Fibroblast of skin of abdomen (primary cell): ENCODE data around the gene TPSD1.
"Not testable (repeated sequence)": the region's sequence is repeated elsewhere in the genome, so short reads cannot be mapped to it uniquely, and the experiment has no call there.

Source experiments
- DNase-seq: peaks from one replicate; pipeline ENCODE4 v3.0.0-alpha.2; 2013

Gene TPSD1

GRCh38 chr16:1282324-1282973 lies 26.6 kb downstream of the TPSD1 start:
- DNase-seq, result no peak

DNA sequence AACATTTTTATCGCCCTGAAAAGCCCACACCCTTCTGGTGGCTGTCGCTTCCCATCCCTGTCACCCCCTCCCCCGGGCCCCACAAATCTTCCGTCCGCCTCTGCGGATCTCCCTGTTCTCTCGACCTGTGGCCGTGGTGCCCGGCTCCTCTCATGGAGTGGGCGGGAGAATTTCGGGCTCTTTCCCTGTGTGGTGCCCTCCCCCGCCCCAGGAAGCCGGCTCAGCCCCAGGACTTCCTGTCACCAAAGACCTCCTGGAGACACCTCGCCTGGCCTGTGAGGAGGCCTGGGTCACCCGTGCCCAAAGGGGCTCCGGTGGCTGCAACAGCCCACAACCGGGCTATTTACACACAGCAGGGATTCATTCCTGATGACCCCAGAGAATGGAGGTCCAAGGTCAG lies 27.4 kb downstream of the TPSD1 start:
- no peak for DNase-seq

- DNase-seq, result no peak
Observed at GRCh38 chr16:1283996-1284616, 28.2 kb downstream of the TPSD1 start.

GRCh38 chr16:1285669-1286512 lies 30.0 kb downstream of the TPSD1 start:
- DNase-seq, result no peak

DNA sequence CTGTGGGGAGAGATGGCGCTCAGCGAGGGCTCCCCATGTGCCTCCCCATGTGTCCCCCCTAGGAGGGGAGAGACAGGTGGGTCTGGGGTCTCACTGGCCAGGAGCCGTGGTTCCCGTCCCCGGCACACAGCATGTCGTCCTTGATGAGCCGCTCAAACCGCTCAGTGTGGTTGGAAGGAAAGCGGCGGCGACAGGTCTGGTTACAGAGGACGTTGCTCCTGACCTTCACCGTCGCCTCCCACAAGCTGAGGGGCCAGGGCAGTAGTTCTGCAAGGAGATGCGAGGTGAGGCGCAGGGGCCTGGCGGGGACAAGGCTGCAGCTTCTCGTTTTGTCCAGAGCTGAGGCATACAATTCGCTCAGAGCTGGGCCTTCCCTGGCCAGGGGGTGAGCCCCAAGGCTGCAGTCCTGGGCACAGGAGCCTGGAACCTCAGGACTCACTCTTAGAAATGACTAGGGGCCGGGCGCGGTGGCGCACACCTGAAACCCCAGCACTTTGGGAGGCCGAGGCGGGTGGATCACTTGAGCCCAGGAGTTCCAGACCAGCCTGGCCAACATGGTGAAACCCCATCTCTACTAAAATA lies 30.7 kb downstream of the TPSD1 start:
- DNase-seq, result no peak

- no peak for DNase-seq
Observed at GRCh38 chr16:1287982-1288670, 32.3 kb downstream of the TPSD1 start.

DNA sequence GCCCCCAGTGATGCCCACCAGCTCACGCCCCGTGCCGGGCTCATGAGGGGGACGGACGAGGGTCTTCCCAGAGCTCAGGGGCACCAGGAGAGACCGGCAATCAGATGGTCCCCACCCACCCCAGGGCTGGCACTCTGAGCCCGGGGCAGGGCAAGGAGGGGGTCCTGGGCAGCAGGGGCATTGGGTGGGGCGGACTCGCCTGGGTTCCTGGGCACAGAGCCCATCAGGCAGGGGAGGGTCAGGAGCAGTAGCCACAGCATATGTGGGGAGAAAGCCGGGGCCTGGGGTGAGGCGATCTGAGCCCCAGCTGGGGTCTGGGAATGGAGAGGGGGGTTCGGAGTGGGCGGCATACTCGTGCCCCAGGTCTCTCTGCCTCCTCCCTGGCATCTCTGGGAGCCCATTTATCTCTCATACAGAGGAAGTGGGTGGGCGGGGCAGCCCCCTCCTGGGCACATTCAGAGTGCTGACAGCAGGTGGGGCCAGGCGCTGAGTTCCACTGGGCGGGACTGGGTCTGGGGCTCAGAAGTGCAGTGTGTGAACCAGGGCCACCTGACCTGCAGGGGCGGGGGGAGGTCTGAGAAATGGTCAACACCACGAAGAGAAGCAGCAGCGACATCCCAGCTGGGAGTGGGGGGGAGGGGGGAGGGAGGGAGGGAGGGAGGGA lies 33.1 kb downstream of the TPSD1 start:
- DNase-seq, result no peak

DNA sequence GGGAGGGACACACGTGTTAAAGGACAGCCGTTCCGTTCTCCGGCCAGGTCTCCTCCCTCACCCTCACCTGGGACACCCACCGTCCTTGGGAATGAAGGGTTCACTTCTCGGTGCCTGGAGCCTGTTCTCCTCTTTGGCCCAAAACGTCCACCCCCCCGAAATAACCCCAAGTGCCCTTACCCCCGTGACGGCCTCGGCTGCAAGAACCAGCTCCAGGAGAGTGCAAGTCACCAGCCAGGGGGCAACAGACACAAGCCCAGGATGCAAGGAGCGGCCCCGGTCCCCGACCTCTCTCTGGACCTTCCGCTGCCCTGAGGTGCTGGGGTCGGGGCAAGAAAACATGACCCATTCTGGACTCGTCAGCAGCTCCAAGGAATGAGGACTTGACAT lies 33.6 kb downstream of the TPSD1 start:
- DNase-seq, result no peak

- DNase-seq, result no peak
Observed at GRCh38 chr16:1290063-1290501, 34.2 kb downstream of the TPSD1 start.

- no peak for DNase-seq
Observed at GRCh38 chr16:1290860-1291575, 35.1 kb downstream of the TPSD1 start.

- no peak for DNase-seq
Observed at GRCh38 chr16:1291576-1291974, 35.7 kb downstream of the TPSD1 start.

GRCh38 chr16:1292208-1292607 lies 36.3 kb downstream of the TPSD1 start:
- DNase-seq, result not testable (repeated sequence)

- not testable (repeated sequence) for DNase-seq
Observed at GRCh38 chr16:1292808-1293207, 36.9 kb downstream of the TPSD1 start.

GRCh38 chr16:1293921-1294656 lies 38.2 kb downstream of the TPSD1 start:
- no peak for DNase-seq

DNA sequence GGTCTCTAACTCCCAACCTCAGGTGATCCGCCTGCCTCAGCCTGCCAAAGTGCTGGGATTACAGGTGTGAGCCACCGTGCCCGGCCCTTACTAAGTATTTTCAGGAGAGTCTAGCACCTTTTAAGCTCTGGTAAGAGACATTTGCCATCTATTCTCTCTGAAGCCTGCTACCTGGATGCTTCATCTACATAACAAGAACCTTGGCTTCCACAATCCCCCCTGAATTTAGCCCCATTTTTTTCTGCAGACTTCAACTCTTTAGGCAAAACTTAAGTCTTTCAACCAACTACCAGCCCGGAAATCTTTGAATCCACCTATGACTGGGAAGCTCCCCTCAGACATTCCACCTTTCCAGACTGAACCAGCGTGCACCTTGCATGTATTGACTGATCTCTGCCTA lies 39.6 kb downstream of the TPSD1 start:
- no peak for DNase-seq

DNA sequence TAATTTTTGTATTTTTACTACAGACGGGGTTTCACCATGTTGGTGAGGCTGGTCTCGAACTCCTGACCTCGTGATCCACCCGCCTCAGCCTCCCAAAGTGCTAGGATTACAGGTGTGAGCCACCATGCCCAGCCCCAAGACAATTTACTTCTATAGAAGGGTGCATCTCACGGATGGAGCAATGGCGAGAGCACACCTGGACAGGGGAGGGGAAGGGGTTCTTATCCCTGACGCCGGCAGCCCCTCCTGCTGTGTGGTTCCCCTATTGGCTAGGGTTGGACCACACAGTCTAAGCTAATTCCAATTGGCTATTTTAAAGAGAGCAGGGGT lies 40.8 kb downstream of the TPSD1 start:
- DNase-seq, result not testable (repeated sequence)

DNA sequence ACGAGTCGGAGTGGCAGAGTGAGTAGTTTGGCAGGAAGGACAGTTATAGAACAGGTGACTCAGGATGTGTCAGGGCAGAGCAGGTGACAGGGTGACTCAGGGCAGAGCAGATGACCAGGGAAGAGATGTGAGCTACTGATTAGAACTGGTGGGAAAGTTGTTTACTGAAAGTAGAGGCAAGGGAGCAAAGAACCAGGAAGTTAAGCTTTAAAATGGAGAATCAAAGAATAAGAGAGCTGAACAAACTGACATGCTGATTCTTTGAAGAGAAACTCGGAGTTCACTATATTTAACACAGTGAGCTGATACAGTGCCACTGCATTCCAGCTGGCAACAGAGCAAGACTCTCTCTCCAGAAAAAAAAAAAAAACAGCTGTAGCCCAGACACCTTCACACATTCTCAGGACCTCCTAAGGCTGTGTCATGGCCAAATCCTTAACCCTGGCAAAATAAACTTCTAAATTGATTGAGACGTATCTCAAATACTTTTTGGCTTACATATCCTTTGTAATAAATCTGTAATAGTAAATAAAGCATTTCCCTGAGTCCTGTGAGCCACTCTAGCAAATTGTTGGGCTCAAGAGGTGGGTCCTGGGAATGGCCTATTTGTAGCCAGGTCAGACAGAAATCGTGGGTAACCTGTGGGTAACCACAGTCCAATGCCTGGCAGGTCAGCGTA lies 41.3 kb downstream of the TPSD1 start:
- DNase-seq, result no peak

- no peak for DNase-seq
Observed at GRCh38 chr16:1298406-1298805, 42.5 kb downstream of the TPSD1 start.

GRCh38 chr16:1299012-1299867 lies 43.4 kb downstream of the TPSD1 start:
- DNase-seq, result no peak
